ENCODE data around the gene AHCYL2.
"Not testable (repeated sequence)": the region's sequence is repeated elsewhere in the genome, so short reads cannot be mapped to it uniquely, and the experiment has no call there.

The AHCYL2 gene

GRCh38 chr7:129209067-129209926 is 15.5 kb upstream of the AHCYL2 start:
- DNase-seq (ENCODE audit: low read depth in 2 of 2), result no peak

GRCh38 chr7:129210256-129210988 is 14.4 kb upstream of the AHCYL2 start:
- DNase-seq (ENCODE audit: low read depth in 2 of 2), result peak in 1 of 2 donors; percentile 52

GRCh38 chr7:129210989-129211312 is 13.9 kb upstream of the AHCYL2 start:
- no peak for DNase-seq (ENCODE audit: low read depth in 2 of 2)

- no peak for DNase-seq (ENCODE audit: low read depth in 2 of 2)
Measured at GRCh38 chr7:129212126-129212525, 12.7 kb upstream of the AHCYL2 start.

GRCh38 chr7:129212596-129212995 is 12.2 kb upstream of the AHCYL2 start:
- no peak for DNase-seq (ENCODE audit: low read depth in 2 of 2)

- DNase-seq (ENCODE audit: low read depth in 2 of 2), result no peak
Measured at GRCh38 chr7:129213828-129214227, 11.0 kb upstream of the AHCYL2 start.

GRCh38 chr7:129215691-129216090 is 9.1 kb upstream of the AHCYL2 start:
- not testable (repeated sequence) for DNase-seq (ENCODE audit: low read depth in 2 of 2)

- DNase-seq (ENCODE audit: low read depth in 2 of 2), result not testable (repeated sequence)
Measured at GRCh38 chr7:129216101-129216715, 8.6 kb upstream of the AHCYL2 start.

- DNase-seq (ENCODE audit: low read depth in 2 of 2), result not testable (repeated sequence)
Measured at GRCh38 chr7:129216821-129217416, 7.9 kb upstream of the AHCYL2 start.

- DNase-seq (ENCODE audit: low read depth in 2 of 2), result peak; percentile 42 to 60
Measured at GRCh38 chr7:129218514-129219062, 6.2 kb upstream of the AHCYL2 start.

- DNase-seq (ENCODE audit: low read depth in 2 of 2), result not testable (repeated sequence)
Measured at GRCh38 chr7:129219166-129219565, 5.7 kb upstream of the AHCYL2 start.

GRCh38 chr7:129222064-129222463 is 2.8 kb upstream of the AHCYL2 start:
- no peak for DNase-seq (ENCODE audit: low read depth in 2 of 2)

- peak in 1 of 2 donors; percentile 12 for DNase-seq (ENCODE audit: low read depth in 2 of 2)
Measured at GRCh38 chr7:129225206-129225930, 538 bp downstream of the AHCYL2 start.

GRCh38 chr7:129225931-129226572 is 1.2 kb downstream of the AHCYL2 start:
- DNase-seq (ENCODE audit: low read depth in 2 of 2), result no peak

GRCh38 chr7:129227646-129228578 is 3.1 kb downstream of the AHCYL2 start:
- no peak for DNase-seq (ENCODE audit: low read depth in 2 of 2)

- no peak for DNase-seq (ENCODE audit: low read depth in 2 of 2)
Measured at GRCh38 chr7:129228633-129229032, 3.8 kb downstream of the AHCYL2 start.

- no peak for DNase-seq (ENCODE audit: low read depth in 2 of 2)
Measured at GRCh38 chr7:129231666-129232065, 6.8 kb downstream of the AHCYL2 start.

GRCh38 chr7:129238546-129238945 is 13.7 kb downstream of the AHCYL2 start:
- DNase-seq (ENCODE audit: low read depth in 2 of 2), result no peak

- no peak for DNase-seq (ENCODE audit: low read depth in 2 of 2)
Measured at GRCh38 chr7:129240119-129240820, 15.4 kb downstream of the AHCYL2 start.

All from stimulated activated CD4-positive, alpha-beta T cell treated with anti-CD3 and anti-CD28 coated beads, Interleukin-1b, Interleukin-23, amount 100 ng/mL, for 1 hour (primary cell).